Dedifferentiated amniotic fluid mesenchymal stem cell (primary cell): ENCODE data around the gene TMOD2.

Experiments
- DNase-seq: peaks from one replicate; pipeline ENCODE4 v3.0.0-alpha.2; 2016; ENCODE audit errors: extremely low spot score

The TMOD2 gene

GRCh38 chr15:51750792-51751696 is at the start of gene TMOD2:
Gene TMOD2, plus strand, starts transcription at chr15:51751597. Its CDS starts 14,845 bp downstream, at chr15:51766442.
- DNase-seq, result no peak

GRCh38 chr15:51702710-51703109 is 48.7 kb upstream of the TMOD2 start:
- DNase-seq, result no peak

- no peak for DNase-seq
Observed at GRCh38 chr15:51706291-51706690, 45.1 kb upstream of the TMOD2 start.

GRCh38 chr15:51706926-51707608 is 44.3 kb upstream of the TMOD2 start:
- no peak for DNase-seq

- no peak for DNase-seq
Observed at GRCh38 chr15:51708013-51708412, 43.4 kb upstream of the TMOD2 start.

GRCh38 chr15:51709031-51709430 is 42.4 kb upstream of the TMOD2 start:
- DNase-seq, result no peak

- DNase-seq, result no peak
Observed at GRCh38 chr15:51714162-51714561, 37.2 kb upstream of the TMOD2 start.

- no peak for DNase-seq
Observed at GRCh38 chr15:51714911-51715310, 36.5 kb upstream of the TMOD2 start.

GRCh38 chr15:51718219-51718618 is 33.2 kb upstream of the TMOD2 start:
- no peak for DNase-seq

GRCh38 chr15:51718746-51719145 is 32.7 kb upstream of the TMOD2 start:
- no peak for DNase-seq

GRCh38 chr15:51720201-51720995 is 31.0 kb upstream of the TMOD2 start:
- no peak for DNase-seq

- DNase-seq, result no peak
Observed at GRCh38 chr15:51721199-51721960, 30.0 kb upstream of the TMOD2 start.

- DNase-seq, result no peak
Observed at GRCh38 chr15:51724199-51724598, 27.2 kb upstream of the TMOD2 start.

- no peak for DNase-seq
Observed at GRCh38 chr15:51724673-51725072, 26.7 kb upstream of the TMOD2 start.

- peak; percentile 73 for DNase-seq
Observed at GRCh38 chr15:51726302-51727073, 24.9 kb upstream of the TMOD2 start.

GRCh38 chr15:51727141-51727897 is 24.1 kb upstream of the TMOD2 start:
- DNase-seq, result no peak

GRCh38 chr15:51731549-51732267 is 19.7 kb upstream of the TMOD2 start:
- no peak for DNase-seq

GRCh38 chr15:51732646-51733045 is 18.8 kb upstream of the TMOD2 start:
- DNase-seq, result no peak
